Measurements from ENCODE around the gene CNOT6L. TPM values are rescaled to one million over a fixed set of nuclear protein-coding genes. Genes with fewer than 3 reads are reported as not detected.

CNOT6L gene
- total and polyA plus RNA-seq, 8 donors: 2.2 to 38.7 (median 24.8) TPM

DNA sequence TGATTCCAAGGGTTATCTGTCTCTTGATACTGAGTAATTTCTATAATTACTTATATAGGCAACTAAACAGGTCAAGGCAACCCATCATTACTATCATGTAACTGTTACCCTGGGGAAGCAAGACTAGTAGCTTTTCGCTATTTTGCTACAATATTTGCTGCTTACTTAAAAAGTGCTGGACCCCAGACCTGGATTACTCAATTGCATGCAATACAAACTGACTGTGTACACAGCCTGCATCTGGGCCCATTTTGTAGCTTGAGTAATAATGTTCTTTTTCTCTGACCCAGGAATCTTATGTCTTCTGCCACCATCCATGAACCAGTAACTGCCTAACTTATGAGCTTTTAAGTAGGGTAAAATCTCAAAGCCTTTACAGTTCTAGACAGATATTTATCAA is 53.4 kb downstream of the CNOT6L start:
- intact Hi-C loops (cut with DNase I): no loop called here
- FAIRE-seq: no peak
- WGBS, 2 donors: 97 to 99% methylated on average over 1 of the region's 1 CpG
- no peak for DNase-seq
- H3K36me3 ChIP-seq: peaks cover 0 to 3% (median 0%) of the 10 kb centered on the region in 3 donors
- H3K4me3 ChIP-seq: no peak overlapping the region
- H3K4me1 ChIP-seq: no peaks in the 10 kb centered on the region
- no peaks in the 10 kb centered on the region for H3K9me3 ChIP-seq
- H3K27me3 ChIP-seq: no peaks in the 10 kb centered on the region
- TF ChIP-seq, protein P1, sequence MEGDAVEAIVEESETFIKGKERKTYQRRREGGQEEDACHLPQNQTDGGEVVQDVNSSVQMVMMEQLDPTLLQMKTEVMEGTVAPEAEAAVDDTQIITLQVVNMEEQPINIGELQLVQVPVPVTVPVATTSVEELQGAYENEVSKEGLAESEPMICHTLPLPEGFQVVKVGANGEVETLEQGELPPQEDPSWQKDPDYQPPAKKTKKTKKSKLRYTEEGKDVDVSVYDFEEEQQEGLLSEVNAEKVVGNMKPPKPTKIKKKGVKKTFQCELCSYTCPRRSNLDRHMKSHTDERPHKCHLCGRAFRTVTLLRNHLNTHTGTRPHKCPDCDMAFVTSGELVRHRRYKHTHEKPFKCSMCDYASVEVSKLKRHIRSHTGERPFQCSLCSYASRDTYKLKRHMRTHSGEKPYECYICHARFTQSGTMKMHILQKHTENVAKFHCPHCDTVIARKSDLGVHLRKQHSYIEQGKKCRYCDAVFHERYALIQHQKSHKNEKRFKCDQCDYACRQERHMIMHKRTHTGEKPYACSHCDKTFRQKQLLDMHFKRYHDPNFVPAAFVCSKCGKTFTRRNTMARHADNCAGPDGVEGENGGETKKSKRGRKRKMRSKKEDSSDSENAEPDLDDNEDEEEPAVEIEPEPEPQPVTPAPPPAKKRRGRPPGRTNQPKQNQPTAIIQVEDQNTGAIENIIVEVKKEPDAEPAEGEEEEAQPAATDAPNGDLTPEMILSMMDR (IDR thresholded peaks at IDR 0.05): no peak
- no peak overlapping the region for H3K27ac ChIP-seq
- ATAC-seq: no peak

- Histone ChIP-seq H3K9me3 (no peaks in the 10 kb centered on the region), H3K36me3 (peaks cover 0 to 3% (median 0%) of the 10 kb centered on the region in 3 donors), H3K4me3 (no peak overlapping the region), H3K4me1 (no peaks in the 10 kb centered on the region), H3K27ac (no peak overlapping the region), H3K27me3 (no peaks in the 10 kb centered on the region)
- WGBS, 2 donors: 96 to 100% methylated on average over 1 of the region's 1 CpG
- DNase-seq (no peak), ATAC-seq (no peak), FAIRE-seq (no peak)
- intact Hi-C loops (cut with DNase I): no loop called here
- TF ChIP-seq, protein P1 (IDR thresholded peaks at IDR 0.05): no peak
These were observed 56.6 kb downstream of the CNOT6L start for GRCh38 chr4:77762531-77762930.

GRCh38 chr4:77761595-77761994 is 57.6 kb downstream of the CNOT6L start:
- intact Hi-C loops (cut with DNase I): no loop called here
- DNase-seq: no peak
- H3K27me3 ChIP-seq: no peaks in the 10 kb centered on the region
- H3K4me1 ChIP-seq: no peaks in the 10 kb centered on the region
- WGBS, 2 donors: 97 to 100% methylated on average over 1 of the region's 1 CpG
- H3K27ac ChIP-seq: no peak overlapping the region
- no peak for FAIRE-seq
- ATAC-seq: no peak
- TF ChIP-seq, protein P1 (IDR thresholded peaks at IDR 0.05): no peak
- H3K9me3 ChIP-seq: no peaks in the 10 kb centered on the region
- H3K4me3 ChIP-seq: no peak overlapping the region
- peaks cover 0 to 5% (median 0%) of the 10 kb centered on the region in 3 donors for H3K36me3 ChIP-seq

- DNase-seq: no peak
- Histone ChIP-seq H3K36me3 (peaks cover 0 to 11% (median 0%) of the 10 kb centered on the region in 3 donors), H3K9me3 (no peaks in the 10 kb centered on the region), H3K27ac (no peak overlapping the region), H3K4me3 (no peak overlapping the region), H3K27me3 (no peaks in the 10 kb centered on the region), H3K4me1 (no peaks in the 10 kb centered on the region)
- ATAC-seq: no peak
- TF ChIP-seq, protein P1 (IDR thresholded peaks at IDR 0.05): no peak
- 95 to 98% methylated on average over 1 of the region's 1 CpG for whole genome bisulfite sequencing, 2 donors
- intact Hi-C loops (cut with DNase I): no loop called here
- FAIRE-seq: no peak
These were observed 60.4 kb downstream of the CNOT6L start for GRCh38 chr4:77758804-77759203.

GRCh38 chr4:77751764-77752163 is 67.4 kb downstream of the CNOT6L start:
- intact Hi-C loops (cut with DNase I): no loop called here

More at GRCh38 chr4:77751764-77752163, 67.4 kb downstream of the CNOT6L start:
- 96 to 100% methylated on average over 2 of the region's 2 CpGs for WGBS, 2 donors
- Histone ChIP-seq H3K9me3 (no peaks in the 10 kb centered on the region), H3K27me3 (no peaks in the 10 kb centered on the region), H3K4me3 (no peak overlapping the region), H3K27ac (no peak overlapping the region), H3K4me1 (no peaks in the 10 kb centered on the region), H3K36me3 (peaks cover 0 to 8% (median 0%) of the 10 kb centered on the region in 3 donors)
- ATAC-seq (no peak), FAIRE-seq (no peak), DNase-seq (no peak)
- TF ChIP-seq, protein P1 (IDR thresholded peaks at IDR 0.05): no peak
